K562 (cell line): ENCODE results near the gene ARFRP1. TPM values are rescaled to one million over a fixed set of nuclear protein-coding genes. Genes with fewer than 3 reads are reported as not detected.

Experiments
- ATAC-seq: fragments of 200-7000 bp; cut with Tn5 transposase; 3 replicates; pipeline ENCODE4 v1.9.1; 2020; ENCODE audit warnings: moderate library complexity
- BruUV-seq: library from RNA; stranded (reverse); fragments of 400-500 nt; replicated peaks from 2 replicates; lab custom pipeline; 2021; lab: Mats Ljungman, UMichigan
- CTCF ChIA-PET: fragments of 300-600 bp; formaldehyde crosslinking; extraction: SDS; loops from one replicate; lab custom pipeline; 2021; ENCODE audit warnings: low intra/inter-chr PET ratio; lab: Yijun Ruan, JAX
- POLR2A ChIA-PET: fragments of 300-600, 350-650 bp; sonication (Branson Sonifier 250); formaldehyde crosslinking; extraction: SDS; loops from one replicate; lab custom pipeline; 2021; ENCODE audit warnings: antibody characterized with exemption, inconsistent platforms; lab: Yijun Ruan, JAX
- DNase-seq, 4 experiments: peaks; one replicate each; pipeline versions ENCODE4 v3.0.0 to v3.0.0-alpha.2; 2011 to 2018; ENCODE audit warnings: low spot score in 3 of 4, mixed read lengths in 3 of 4; ENCODE audit errors: extremely low read depth in 1 of 4
- FAIRE-seq: peaks from 2 replicates; lab custom pipeline; 2011; peaks lifted over from hg19 to GRCh38; lab: Jason Lieb, UNC
- H2AFZ ChIP-seq: 2 replicates; pipeline ENCODE4 v1.6.0; 2011; ENCODE audit warnings: low read depth, low read length, control low read depth, inconsistent platforms
- H3K27ac ChIP-seq: fragments of 200-600 bp; 3 replicates; pipeline ENCODE4 v1.8.0; 2011; ENCODE audit warnings: low read depth, mild to moderate bottlenecking, control low read depth, inconsistent platforms, low read length, moderate library complexity, mixed read lengths; ENCODE audit errors: extremely low read depth
- H3K27me3 ChIP-seq, 2 experiments: fragments of 300-600 bp in 1 of 2; 2 replicates in 1 of 2; 3 replicates in 1 of 2; pipeline versions ENCODE4 v1.6.0 to v1.8.0; 2011; ENCODE audit warnings: inconsistent platforms in 2 of 2, low read length in 2 of 2, mild to moderate bottlenecking in 1 of 2, mixed read lengths in 1 of 2, moderate library complexity in 1 of 2; ENCODE audit not compliant: control insufficient read depth in 2 of 2, insufficient read depth in 2 of 2
- H3K36me3 ChIP-seq: fragments of 300-600 bp; 3 replicates; pipeline ENCODE4 v1.8.0; 2011; ENCODE audit warnings: mild to moderate bottlenecking, low read length, inconsistent platforms; ENCODE audit not compliant: control insufficient read depth, insufficient read depth
- H3K4me1 ChIP-seq, 2 experiments: fragments of 200-600 bp in 1 of 2; replicated peaks in 1 of 2; 2 replicates in 1 of 2; 3 replicates in 1 of 2; pipeline versions ENCODE4 v1.5.1 to v1.8.0; 2011; ENCODE audit warnings: inconsistent platforms in 2 of 2, low read length in 2 of 2, mild to moderate bottlenecking in 1 of 2, mixed read lengths in 1 of 2, moderate library complexity in 1 of 2; ENCODE audit not compliant: control insufficient read depth in 2 of 2, insufficient read depth in 2 of 2
- H3K4me2 ChIP-seq: 2 replicates; pipeline ENCODE4 v1.6.1; 2011; ENCODE audit warnings: low read length, control low read depth, inconsistent platforms, mixed read lengths; ENCODE audit not compliant: insufficient read depth
- H3K4me3 ChIP-seq: fragments of 200-600 bp; sonication (generic), shearing (Covaris generic); 2 replicates; pipeline ENCODE4 v1.5.1; 2016; ENCODE audit warnings: control low read depth, inconsistent platforms
- H3K79me2 ChIP-seq: fragments of 200-600 bp; 3 replicates; pipeline ENCODE4 v1.8.0; 2011; ENCODE audit warnings: low read length, inconsistent platforms; ENCODE audit not compliant: control insufficient read depth, insufficient read depth
- H3K9ac ChIP-seq, 2 experiments: 2 replicates each; pipeline versions ENCODE4 v1.6.0 to v1.6.1; 2011; ENCODE audit warnings: low read depth in 2 of 2, low read length in 2 of 2, control low read depth in 1 of 2, inconsistent platforms in 1 of 2, mild to moderate bottlenecking in 1 of 2, mixed read lengths in 1 of 2; ENCODE audit not compliant: insufficient read depth in 1 of 2
- H3K9me1 ChIP-seq: one replicate; pipeline ENCODE4 v1.6.0; 2011; ENCODE audit warnings: inconsistent platforms, mild to moderate bottlenecking, low read length, moderate library complexity; ENCODE audit not compliant: control insufficient read depth, insufficient read depth
- H3K9me3 ChIP-seq: replicated peaks from 2 replicates; pipeline ENCODE4 v1.5.1; 2011; ENCODE audit warnings: low read depth, low read length, inconsistent platforms; ENCODE audit not compliant: control insufficient read depth, insufficient read depth
- H4K20me1 ChIP-seq: replicated peaks from 2 replicates; pipeline ENCODE4 v1.6.1; 2011; ENCODE audit warnings: low read length, inconsistent platforms, mixed read lengths; ENCODE audit not compliant: control insufficient read depth, insufficient read depth
- BRCA1 ChIP-seq, 2 experiments: fragments of 450-650 bp in 1 of 2; sonication (generic) in 1 of 2; formaldehyde crosslinking in 1 of 2; IDR thresholded peaks; 2 replicates each; pipeline versions ENCODE4 v1.5.0 to v1.6.1; 2017 to 2020; ENCODE audit warnings: mild to moderate bottlenecking in 1 of 2, missing genetic modification reagents in 1 of 2
- CBX8 ChIP-seq: fragments of 200-600 bp; sonication (generic); IDR thresholded peaks from 2 replicates; pipeline ENCODE4 v1.6.1; 2012; ENCODE audit warnings: borderline replicate concordance, mixed run types, low read depth, mild to moderate bottlenecking, moderate library complexity, mixed read lengths, low read length, control low read depth, inconsistent platforms; ENCODE audit not compliant: poor library complexity, severe bottlenecking; ENCODE audit errors: extremely low read depth
- CC2D1A ChIP-seq: fragments of 450-650 bp; IDR thresholded peaks from 2 replicates; pipeline ENCODE4 v1.6.1; 2017; ENCODE audit warnings: mild to moderate bottlenecking
- NR1H2 ChIP-seq: sonication (generic); formaldehyde crosslinking; IDR thresholded peaks from 2 replicates; pipeline ENCODE4 v1.4.0; 2020; ENCODE audit warnings: mild to moderate bottlenecking, missing genetic modification reagents
- POLR2G ChIP-seq: fragments of 200-400 bp; formaldehyde crosslinking; IDR thresholded peaks from 2 replicates; pipeline ENCODE4 v1.6.1; 2017; ENCODE audit warnings: low read depth, mild to moderate bottlenecking, antibody characterized with exemption, low read length, moderate library complexity
- RBFOX2 ChIP-seq: fragments of 200-400 bp; formaldehyde crosslinking; IDR thresholded peaks from 2 replicates; pipeline ENCODE4 v1.6.1; 2017; ENCODE audit warnings: low read depth, mild to moderate bottlenecking, low read length, moderate library complexity
- RBM22 ChIP-seq: fragments of 200-400 bp; formaldehyde crosslinking; IDR thresholded peaks from 2 replicates; pipeline ENCODE4 v1.6.1; 2018; ENCODE audit warnings: low read length, low read depth; ENCODE audit not compliant: poor library complexity, severe bottlenecking
- XRCC3 ChIP-seq: fragments of 450-650 bp; IDR thresholded peaks from 2 replicates; pipeline ENCODE4 v1.6.1; 2017; ENCODE audit warnings: mild to moderate bottlenecking, moderate library complexity
- ZFP30 ChIP-seq: fragments of 250-450 bp; sonication (Bioruptor Pico); IDR thresholded peaks from 2 replicates; pipeline ENCODE4 v1.8.0; 2022; ENCODE audit warnings: moderate library complexity, mild to moderate bottlenecking, inconsistent platforms, borderline replicate concordance
- WGBS: fragments of 100-300 bp; shearing (Covaris generic); methylation state at CpG from one replicate; pipeline ENCODE4 v1.1.6; 2016; ENCODE audit warnings: low coverage, mixed read lengths; ENCODE audit not compliant: insufficient coverage; ENCODE audit errors: missing lambda C conversion rate; 5-methylcytosine and 5-hydroxymethylcytosine counted together
- in situ Hi-C: fragments of 300-500 bp; cut with MboI; formaldehyde crosslinking; loops from 4 replicates; pipeline ENCODE4 v1.15.0; 2018; ENCODE audit warnings: inconsistent platforms, mixed read lengths
- intact Hi-C: fragments of 100-400 bp; cut with micrococcal nuclease; formaldehyde crosslinking; loops from 2 replicates; pipeline ENCODE4 v1.14.2; 2022
- polyA plus RNA-seq, 8 experiments: library from polyadenylated mRNA; depleted of rRNA in 4 of 8; stranded (reverse) in 5 of 8; unstranded in 3 of 8; fragments of >200 nt; fragmentation: Nextera tagmentation in 2 of 8; fragmentation: Illumina TruSeq in 1 of 8; extraction: Ambion mirVana in 2 of 8; extraction: Trizol in 1 of 8; gene quantifications; 2 replicates each; pipeline versions ENCODE4 v1.2.1 to v1.2.3, GENCODE V29; 2011 to 2014; ENCODE audit warnings: inconsistent platforms in 1 of 8, missing spikeins in 1 of 8
- total RNA-seq, 7 experiments: library from RNA; depleted of rRNA in 6 of 7; stranded (reverse); fragments of >200 nt in 6 of 7; fragmentation: Illumina TruSeq in 2 of 7; extraction: Trizol in 2 of 7; gene quantifications; 2 replicates each; pipeline versions ENCODE4 v1.2.1 to v1.2.3, GENCODE V29; 2011 to 2021; ENCODE audit warnings: low replicate concordance in 1 of 7
- TF ChIP-seq, protein P1 (sequence below): fragments of 250-450 bp; sonication (Bioruptor Pico); IDR thresholded peaks from 2 replicates; pipeline ENCODE4 v1.5.0; 2022; ENCODE audit warnings: mild to moderate bottlenecking

Gene ARFRP1
- total and polyA plus RNA-seq, 9 of the 15 experiments (the other 6 are each of a cell fraction or from before 2014, with no cell fraction given), result 2.2 to 78.9 (median 37.3) TPM

DNA sequence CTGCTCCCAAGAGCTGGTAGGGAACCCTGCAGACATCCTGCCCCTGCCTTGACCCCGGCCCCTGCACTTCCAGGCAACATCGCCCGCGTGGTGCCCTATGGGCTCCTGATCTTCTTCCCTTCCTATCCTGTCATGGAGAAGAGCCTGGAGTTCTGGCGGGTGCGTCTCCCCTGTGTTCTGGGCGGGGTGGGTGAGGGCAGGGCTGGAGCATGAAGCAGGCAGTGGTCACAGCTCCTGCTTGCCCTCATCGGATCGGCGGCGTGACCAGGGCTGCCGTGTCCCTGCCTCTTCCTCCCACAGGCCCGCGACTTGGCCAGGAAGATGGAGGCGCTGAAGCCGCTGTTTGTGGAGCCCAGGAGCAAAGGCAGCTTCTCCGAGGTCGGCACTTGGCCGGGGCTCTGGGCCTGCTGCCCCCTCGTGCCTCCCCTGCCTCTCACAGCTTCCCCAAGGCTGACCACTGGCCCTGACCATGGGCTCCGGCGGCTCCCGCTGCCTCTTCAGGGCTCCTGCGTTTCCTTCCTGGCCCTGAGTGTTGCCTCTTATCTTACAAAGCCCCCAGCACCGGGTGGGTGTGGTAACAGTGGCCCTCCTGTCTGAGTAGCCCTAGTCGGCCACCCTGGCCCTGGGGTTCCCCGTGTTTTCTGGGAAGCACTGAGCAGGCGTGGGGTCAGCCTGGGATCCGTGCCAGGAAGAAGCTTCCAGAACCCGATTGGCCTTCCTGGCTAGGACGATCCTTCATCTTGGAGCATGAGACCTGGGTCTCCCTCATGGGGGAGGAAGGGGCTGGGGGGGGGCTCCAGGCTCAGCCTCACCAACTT lies 19.3 kb downstream of the ARFRP1 start:
- H4K20me1 ChIP-seq, result no peaks in the 10 kb centered on the region
- H3K27ac ChIP-seq, result no peak overlapping the region
- BruUV-seq, result no TSS peak
- peak overlapping the region in 1 of 2 experiments; percentile 68; a peak in 2 of 4 replicates for H3K9ac ChIP-seq
- H3K27me3 ChIP-seq, result no peaks in the 10 kb centered on the region
- peak in 1 of 4 experiments; percentile 17 for DNase-seq
- CTCF ChIA-PET, result no interaction called here
- no peaks in the 10 kb centered on the region for H3K9me3 ChIP-seq
- POLR2A ChIA-PET, result interaction anchor here (0.6 to 1.2 kb wide), 2 partner anchors 20 to 458 kb away, joined by 3 read pairs; partner anchors contain the start of genes ARFRP1 and ZGPAT
- FAIRE-seq, result no peak
- no peak overlapping the region for H3K4me2 ChIP-seq
- H3K4me1 ChIP-seq, result peaks cover 9 to 67% of the 10 kb centered on the region in 2 experiments
- TF ChIP-seq, protein P1, sequence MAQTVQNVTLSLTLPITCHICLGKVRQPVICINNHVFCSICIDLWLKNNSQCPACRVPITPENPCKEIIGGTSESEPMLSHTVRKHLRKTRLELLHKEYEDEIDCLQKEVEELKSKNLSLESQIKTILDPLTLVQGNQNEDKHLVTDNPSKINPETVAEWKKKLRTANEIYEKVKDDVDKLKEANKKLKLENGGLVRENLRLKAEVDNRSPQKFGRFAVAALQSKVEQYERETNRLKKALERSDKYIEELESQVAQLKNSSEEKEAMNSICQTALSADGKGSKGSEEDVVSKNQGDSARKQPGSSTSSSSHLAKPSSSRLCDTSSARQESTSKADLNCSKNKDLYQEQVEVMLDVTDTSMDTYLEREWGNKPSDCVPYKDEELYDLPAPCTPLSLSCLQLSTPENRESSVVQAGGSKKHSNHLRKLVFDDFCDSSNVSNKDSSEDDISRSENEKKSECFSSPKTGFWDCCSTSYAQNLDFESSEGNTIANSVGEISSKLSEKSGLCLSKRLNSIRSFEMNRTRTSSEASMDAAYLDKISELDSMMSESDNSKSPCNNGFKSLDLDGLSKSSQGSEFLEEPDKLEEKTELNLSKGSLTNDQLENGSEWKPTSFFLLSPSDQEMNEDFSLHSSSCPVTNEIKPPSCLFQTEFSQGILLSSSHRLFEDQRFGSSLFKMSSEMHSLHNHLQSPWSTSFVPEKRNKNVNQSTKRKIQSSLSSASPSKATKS (CRISPR knock-in tag), result no peak
- TF ChIP-seq CBX8, result no peak
- TF ChIP-seq POLR2G, result peak; percentile 9
- TF ChIP-seq CC2D1A, result no peak
- no peak for TF ChIP-seq XRCC3
- TF ChIP-seq ZFP30 (CRISPR knock-in tag), result no peak
- peak; percentile 20 for TF ChIP-seq RBM22
- TF ChIP-seq RBFOX2, result 0 out of 2 replicates have a peak, but pooled peaks have one; percentile 12
- no peak for TF ChIP-seq BRCA1 (IDR thresholded peaks at IDR 0.05)
- no peak for TF ChIP-seq BRCA1 (CRISPR knock-in tag; IDR thresholded peaks at IDR 0.05)
- no peak for TF ChIP-seq NR1H2
- H3K79me2 ChIP-seq, result no peaks in the 10 kb centered on the region
- in situ Hi-C loops, result no loop called here
- H3K9me1 ChIP-seq, result no peaks in the 10 kb centered on the region
- intact Hi-C loops, result no loop called here
- peaks cover 24% of the 10 kb centered on the region; the same call in 2 of the 3 replicates for H3K36me3 ChIP-seq
- H2AFZ ChIP-seq, result no peak overlapping the region
- WGBS, result 88% methylated on average over 29 of the region's 31 CpGs
- no peak overlapping the region for H3K4me3 ChIP-seq
- ATAC-seq, result no peak
